ENCODE measurements around the gene HIRA. TPM values are rescaled to one million over a fixed set of nuclear protein-coding genes. Genes with fewer than 3 reads are reported as not detected.
"Not testable (repeated sequence)": the region's sequence is repeated elsewhere in the genome, so short reads cannot be mapped to it uniquely, and the experiment has no call there.

HIRA gene
- polyA plus RNA-seq, 3 donors = 1.8 to 20.7 (median 2.6) TPM

DNA sequence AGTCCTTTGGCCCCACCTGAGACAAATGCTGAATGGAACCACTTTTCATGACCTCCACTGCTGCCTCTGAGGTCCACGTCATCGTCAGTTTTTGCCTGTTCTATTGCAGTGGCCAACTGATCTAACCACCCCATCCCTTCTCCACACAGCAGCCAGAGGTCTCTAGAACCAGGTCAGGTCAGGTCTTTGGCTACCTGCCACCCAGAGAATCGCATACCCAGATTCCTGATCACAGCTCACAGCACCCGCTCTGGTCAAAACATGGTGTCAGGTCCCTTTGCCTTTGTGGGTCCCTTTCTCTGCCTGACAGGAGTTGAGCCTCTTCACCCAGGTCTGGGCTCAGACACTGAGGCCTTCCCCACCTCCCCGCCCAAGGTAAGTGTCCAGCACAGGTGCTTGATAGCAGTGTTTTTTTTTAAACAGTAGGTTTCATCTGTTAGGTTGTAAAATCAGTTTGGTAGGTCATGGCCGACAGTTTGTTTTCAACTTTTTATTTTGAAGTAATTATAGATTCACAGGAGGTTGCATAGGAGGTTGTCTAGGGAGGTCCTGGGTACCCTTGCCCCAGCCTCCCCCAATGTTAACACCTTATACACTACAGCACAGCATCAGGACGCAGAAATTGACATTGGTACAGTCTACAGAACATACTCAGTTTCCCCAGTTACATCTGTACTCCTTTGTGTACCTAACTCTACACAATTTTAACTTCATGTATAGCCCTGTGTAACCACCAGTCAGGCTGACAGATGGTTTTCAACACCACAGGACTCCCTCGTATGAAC is 9.1 kb upstream of the HIRA start:
- Histone ChIP-seq H3K4me2 (replicated peaks; ENCODE audit: extremely low read depth, low read length, poor library complexity, severe bottlenecking) (no peak overlapping the region), H3K36me3 (replicated peaks in 1 of 2; ENCODE audit: control insufficient read depth in 1 of 2, insufficient read depth in 2 of 2, low read length in 2 of 2) (peaks cover 30 to 71% of the 10 kb centered on the region in 2 donors), H3K9me3 (replicated peaks in 1 of 2; ENCODE audit: control insufficient read depth in 1 of 2, insufficient read depth in 1 of 2, low read length in 2 of 2) (no peaks in the 10 kb centered on the region), H3K27me3 (ENCODE audit: control insufficient read depth in 2 of 2, insufficient read depth in 2 of 2, low read length in 2 of 2) (no peaks in the 10 kb centered on the region), H3K9ac (ENCODE audit: insufficient read depth, low read length, poor library complexity, severe bottlenecking) (no peak overlapping the region), H3K79me2 (ENCODE audit: insufficient read depth, low read length) (peaks cover 62% of the 10 kb centered on the region), H2AFZ (ENCODE audit: insufficient read depth, low read depth, low read length, poor library complexity, severe bottlenecking) (no peak overlapping the region), H3K4me1 (ENCODE audit: control insufficient read depth in 1 of 2, insufficient read depth in 2 of 2, low read length in 2 of 2) (peaks cover 9 to 12% of the 10 kb centered on the region in 2 donors), H4K20me1 (ENCODE audit: insufficient read depth, low read length) (peaks cover 42% of the 10 kb centered on the region), H3K27ac (ENCODE audit: low read depth in 1 of 2, low read length in 2 of 2) (no peak overlapping the region), H3K4me3 (replicated peaks in 1 of 3; ENCODE audit: low read depth in 2 of 3, low read length in 3 of 3) (no peak overlapping the region)
- H3K27me3 Mint-ChIP-seq (ENCODE audit: low read depth in 3 of 3) = no peaks in the 10 kb centered on the region
- WGBS (ENCODE audit: insufficient coverage) = 96% methylated on average over 7 of the region's 8 CpGs
- TF ChIP-seq, protein P1, sequence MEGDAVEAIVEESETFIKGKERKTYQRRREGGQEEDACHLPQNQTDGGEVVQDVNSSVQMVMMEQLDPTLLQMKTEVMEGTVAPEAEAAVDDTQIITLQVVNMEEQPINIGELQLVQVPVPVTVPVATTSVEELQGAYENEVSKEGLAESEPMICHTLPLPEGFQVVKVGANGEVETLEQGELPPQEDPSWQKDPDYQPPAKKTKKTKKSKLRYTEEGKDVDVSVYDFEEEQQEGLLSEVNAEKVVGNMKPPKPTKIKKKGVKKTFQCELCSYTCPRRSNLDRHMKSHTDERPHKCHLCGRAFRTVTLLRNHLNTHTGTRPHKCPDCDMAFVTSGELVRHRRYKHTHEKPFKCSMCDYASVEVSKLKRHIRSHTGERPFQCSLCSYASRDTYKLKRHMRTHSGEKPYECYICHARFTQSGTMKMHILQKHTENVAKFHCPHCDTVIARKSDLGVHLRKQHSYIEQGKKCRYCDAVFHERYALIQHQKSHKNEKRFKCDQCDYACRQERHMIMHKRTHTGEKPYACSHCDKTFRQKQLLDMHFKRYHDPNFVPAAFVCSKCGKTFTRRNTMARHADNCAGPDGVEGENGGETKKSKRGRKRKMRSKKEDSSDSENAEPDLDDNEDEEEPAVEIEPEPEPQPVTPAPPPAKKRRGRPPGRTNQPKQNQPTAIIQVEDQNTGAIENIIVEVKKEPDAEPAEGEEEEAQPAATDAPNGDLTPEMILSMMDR (IDR thresholded peaks at IDR 0.05) = no peak
- no peaks in the 10 kb centered on the region for H3K9me3 Mint-ChIP-seq
- no peak for DNase-seq
- intact Hi-C loops (cut with micrococcal nuclease) = no loop called here
- peaks cover 46 to 74% of the 10 kb centered on the region in 2 donors for H3K36me3 Mint-ChIP-seq
- no peak overlapping the region for H3K4me3 Mint-ChIP-seq
- peak overlapping the region in 4 of 7 donors; percentile 19 to 50 (median 41) for H3K27ac Mint-ChIP-seq
- peaks cover 16% of the 10 kb centered on the region for H3K4me1 Mint-ChIP-seq

DNA sequence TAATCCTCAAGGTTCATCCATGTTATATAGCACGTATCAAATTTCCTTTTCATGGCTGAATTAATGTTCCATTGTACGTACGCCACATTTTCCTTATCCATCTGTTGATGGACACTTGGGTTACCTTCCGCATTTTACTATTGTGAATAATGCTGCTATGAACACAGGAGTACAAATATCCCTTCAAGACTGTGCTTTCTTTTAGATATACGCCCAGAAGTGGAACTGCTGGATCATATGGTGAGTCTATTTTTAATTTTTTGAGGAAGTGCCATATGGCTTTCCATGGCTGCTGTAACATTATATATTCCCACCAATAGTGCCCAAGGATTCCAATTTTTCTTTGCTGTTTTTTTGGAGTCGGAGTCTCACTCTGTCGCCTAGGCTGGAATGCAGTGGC is 6.8 kb upstream of the HIRA start:
- TF ChIP-seq, protein P1 (IDR thresholded peaks at IDR 0.05) = no peak
- H4K20me1 ChIP-seq (ENCODE audit: insufficient read depth, low read length) = peaks cover 26% of the 10 kb centered on the region
- H3K4me2 ChIP-seq (replicated peaks; ENCODE audit: extremely low read depth, low read length, poor library complexity, severe bottlenecking) = no peak overlapping the region
- peaks cover 39% of the 10 kb centered on the region for H3K79me2 ChIP-seq (ENCODE audit: insufficient read depth, low read length)
- no peak for DNase-seq
- WGBS (ENCODE audit: insufficient coverage) = 95% methylated on average over 4 of the region's 7 CpGs
- H3K27ac ChIP-seq (ENCODE audit: low read depth in 1 of 2, low read length in 2 of 2) = peak overlapping the region in 1 of 2 donors; percentile 17
- Mint-ChIP-seq H3K27me3 (ENCODE audit: low read depth in 3 of 3) (no peaks in the 10 kb centered on the region), H3K27ac (peak overlapping the region in 3 of 7 donors; percentile 4 to 88 (median 10)), H3K4me3 (no peak overlapping the region), H3K4me1 (peaks cover 14% of the 10 kb centered on the region), H3K9me3 (no peaks in the 10 kb centered on the region), H3K36me3 (peaks cover 36 to 66% of the 10 kb centered on the region in 2 donors)
- no peaks in the 10 kb centered on the region for H3K27me3 ChIP-seq (ENCODE audit: control insufficient read depth in 2 of 2, insufficient read depth in 2 of 2, low read length in 2 of 2)
- no peaks in the 10 kb centered on the region for H3K9me3 ChIP-seq (replicated peaks in 1 of 2; ENCODE audit: control insufficient read depth in 1 of 2, insufficient read depth in 1 of 2, low read length in 2 of 2)
- H2AFZ ChIP-seq (ENCODE audit: insufficient read depth, low read depth, low read length, poor library complexity, severe bottlenecking) = no peak overlapping the region
- H3K4me3 ChIP-seq (replicated peaks in 1 of 3; ENCODE audit: low read depth in 2 of 3, low read length in 3 of 3) = no peak overlapping the region
- peaks cover 11 to 13% of the 10 kb centered on the region in 2 donors for H3K4me1 ChIP-seq (ENCODE audit: control insufficient read depth in 1 of 2, insufficient read depth in 2 of 2, low read length in 2 of 2)
- peaks cover 26 to 67% of the 10 kb centered on the region in 2 donors for H3K36me3 ChIP-seq (replicated peaks in 1 of 2; ENCODE audit: control insufficient read depth in 1 of 2, insufficient read depth in 2 of 2, low read length in 2 of 2)
- H3K9ac ChIP-seq (ENCODE audit: insufficient read depth, low read length, poor library complexity, severe bottlenecking) = no peak overlapping the region
- intact Hi-C loops (cut with micrococcal nuclease) = no loop called here

DNA sequence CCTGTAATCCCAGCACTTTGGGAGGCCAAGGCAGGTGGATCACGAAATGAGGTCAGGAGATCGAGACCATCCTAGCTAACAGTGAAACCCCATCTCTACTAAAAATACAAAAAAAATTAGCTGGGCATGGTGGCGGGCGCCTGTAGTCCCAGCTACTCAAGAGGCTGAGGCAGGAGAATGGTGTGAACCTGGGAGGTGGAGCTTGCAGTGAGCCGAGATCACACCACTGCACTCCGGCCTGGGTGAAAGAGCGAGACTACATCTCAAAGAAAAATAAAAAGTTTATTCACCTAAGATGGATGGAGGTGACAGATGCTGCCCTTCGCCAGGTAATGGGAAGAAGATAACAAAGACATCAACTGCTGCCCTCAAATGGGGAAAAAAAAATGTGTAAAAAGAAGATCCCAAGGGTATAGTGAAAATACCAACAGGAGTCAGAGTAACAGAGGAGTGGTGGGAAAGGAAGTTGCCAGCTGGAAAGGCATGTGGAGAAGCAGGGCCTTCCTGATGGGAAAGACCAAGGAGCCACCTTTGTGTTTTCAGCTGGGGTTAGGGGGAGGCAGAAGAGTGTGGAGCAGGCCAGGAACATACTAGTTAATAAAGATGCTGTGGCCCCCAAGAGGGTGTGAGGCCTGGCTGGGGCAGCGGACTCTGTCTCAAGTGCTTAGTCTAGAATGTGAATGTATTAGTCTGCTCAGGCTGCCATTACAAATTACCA is 5.1 kb upstream of the HIRA start:
- H3K79me2 ChIP-seq (ENCODE audit: insufficient read depth, low read length) = peaks cover 25% of the 10 kb centered on the region
- H3K27me3 ChIP-seq (ENCODE audit: control insufficient read depth in 2 of 2, insufficient read depth in 2 of 2, low read length in 2 of 2); H3K27me3 Mint-ChIP-seq (ENCODE audit: low read depth in 3 of 3); H3K9ac ChIP-seq (ENCODE audit: insufficient read depth, low read length, poor library complexity, severe bottlenecking); H3K4me3 Mint-ChIP-seq; H2AFZ ChIP-seq (ENCODE audit: insufficient read depth, low read depth, low read length, poor library complexity, severe bottlenecking); H3K9me3 Mint-ChIP-seq; H3K9me3 ChIP-seq (replicated peaks in 1 of 2; ENCODE audit: control insufficient read depth in 1 of 2, insufficient read depth in 1 of 2, low read length in 2 of 2); H3K4me3 ChIP-seq (replicated peaks in 1 of 3; ENCODE audit: low read depth in 2 of 3, low read length in 3 of 3); H3K4me2 ChIP-seq (replicated peaks; ENCODE audit: extremely low read depth, low read length, poor library complexity, severe bottlenecking); DNase-seq; H3K27ac ChIP-seq (ENCODE audit: low read depth in 1 of 2, low read length in 2 of 2); intact Hi-C loops (cut with micrococcal nuclease): not testable (repeated sequence)
- Mint-ChIP-seq H3K27ac (peak overlapping the region in 2 of 7 donors; percentile 52 to 79), H3K36me3 (peaks cover 27 to 52% of the 10 kb centered on the region in 2 donors), H3K4me1 (peaks cover 22% of the 10 kb centered on the region)
- peaks cover 18 to 20% of the 10 kb centered on the region in 2 donors for H3K4me1 ChIP-seq (ENCODE audit: control insufficient read depth in 1 of 2, insufficient read depth in 2 of 2, low read length in 2 of 2)
- 80% methylated on average over 1 of the region's 9 CpGs for WGBS (ENCODE audit: insufficient coverage)
- peaks cover 16 to 50% of the 10 kb centered on the region in 2 donors for H3K36me3 ChIP-seq (replicated peaks in 1 of 2; ENCODE audit: control insufficient read depth in 1 of 2, insufficient read depth in 2 of 2, low read length in 2 of 2)
- H4K20me1 ChIP-seq (ENCODE audit: insufficient read depth, low read length) = peaks cover 10% of the 10 kb centered on the region
